ENCODE data around the gene DDIT4.

The DDIT4 gene

GRCh38 chr10:72316748-72317435 is 43.2 kb downstream of the DDIT4 start:
- DNase-seq (ENCODE audit: low read depth in 2 of 2): no peak

- no peak for DNase-seq (ENCODE audit: low read depth in 2 of 2)
Observed at GRCh38 chr10:72318418-72319262, 44.9 kb downstream of the DDIT4 start.

- DNase-seq (ENCODE audit: low read depth in 2 of 2): peak; percentile 82 to 86
Observed at GRCh38 chr10:72319416-72320254, 45.9 kb downstream of the DDIT4 start.

- peak in 1 of 2 donors; percentile 77 for DNase-seq (ENCODE audit: low read depth in 2 of 2)
Observed at GRCh38 chr10:72320676-72321247, 47.0 kb downstream of the DDIT4 start.

DNA sequence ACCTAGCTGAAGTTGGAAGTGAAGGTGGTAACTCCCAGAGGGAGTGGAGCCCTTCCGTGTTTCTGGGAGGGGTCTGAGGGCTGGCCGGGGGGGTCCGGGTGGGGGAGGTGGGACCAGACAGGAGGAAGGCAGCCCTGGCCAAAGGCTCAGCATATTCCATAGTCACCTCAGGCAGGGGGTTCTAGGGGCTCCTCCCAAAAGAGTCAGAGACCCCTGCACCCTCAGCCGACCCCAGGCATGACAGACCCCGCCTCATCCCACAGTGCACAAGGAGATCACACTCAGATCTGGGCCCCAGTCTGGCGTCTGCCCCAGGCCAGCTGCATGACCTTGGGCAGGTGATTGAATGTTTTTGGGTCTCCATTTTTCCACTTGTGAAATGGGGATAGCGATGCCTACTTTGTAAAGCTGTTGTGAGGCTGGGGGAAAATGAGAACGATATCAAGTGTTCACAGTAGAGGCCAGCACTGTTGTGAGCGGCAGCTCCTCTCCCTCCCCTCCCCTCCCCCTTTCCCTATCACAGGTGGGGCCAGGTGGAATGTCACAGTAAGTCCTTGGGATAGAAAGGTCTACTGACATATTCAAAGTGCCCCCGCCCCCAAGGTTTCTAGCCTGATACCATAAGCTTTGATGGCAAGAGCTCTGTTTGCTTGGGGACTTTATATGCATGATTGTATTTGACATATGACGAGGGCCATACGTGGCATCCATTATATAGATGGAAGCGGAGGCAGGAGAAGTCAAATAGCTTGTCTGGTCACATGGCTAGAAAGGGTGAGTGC is 47.7 kb downstream of the DDIT4 start:
- DNase-seq (ENCODE audit: low read depth in 2 of 2): no peak

DNA sequence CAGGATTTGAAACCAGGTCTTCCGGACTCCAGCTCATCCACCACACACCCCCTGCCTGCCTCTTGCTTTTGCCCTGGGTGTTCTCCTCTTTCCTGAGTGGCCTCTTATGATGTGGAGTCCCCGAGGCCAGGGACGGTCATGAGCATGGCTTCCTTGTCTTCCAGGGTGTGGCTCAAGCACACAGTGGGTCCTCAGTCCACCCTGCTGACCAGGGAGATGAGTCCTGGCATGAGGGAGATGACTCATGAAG is 48.2 kb downstream of the DDIT4 start:
- DNase-seq (ENCODE audit: low read depth in 2 of 2): no peak

DNA sequence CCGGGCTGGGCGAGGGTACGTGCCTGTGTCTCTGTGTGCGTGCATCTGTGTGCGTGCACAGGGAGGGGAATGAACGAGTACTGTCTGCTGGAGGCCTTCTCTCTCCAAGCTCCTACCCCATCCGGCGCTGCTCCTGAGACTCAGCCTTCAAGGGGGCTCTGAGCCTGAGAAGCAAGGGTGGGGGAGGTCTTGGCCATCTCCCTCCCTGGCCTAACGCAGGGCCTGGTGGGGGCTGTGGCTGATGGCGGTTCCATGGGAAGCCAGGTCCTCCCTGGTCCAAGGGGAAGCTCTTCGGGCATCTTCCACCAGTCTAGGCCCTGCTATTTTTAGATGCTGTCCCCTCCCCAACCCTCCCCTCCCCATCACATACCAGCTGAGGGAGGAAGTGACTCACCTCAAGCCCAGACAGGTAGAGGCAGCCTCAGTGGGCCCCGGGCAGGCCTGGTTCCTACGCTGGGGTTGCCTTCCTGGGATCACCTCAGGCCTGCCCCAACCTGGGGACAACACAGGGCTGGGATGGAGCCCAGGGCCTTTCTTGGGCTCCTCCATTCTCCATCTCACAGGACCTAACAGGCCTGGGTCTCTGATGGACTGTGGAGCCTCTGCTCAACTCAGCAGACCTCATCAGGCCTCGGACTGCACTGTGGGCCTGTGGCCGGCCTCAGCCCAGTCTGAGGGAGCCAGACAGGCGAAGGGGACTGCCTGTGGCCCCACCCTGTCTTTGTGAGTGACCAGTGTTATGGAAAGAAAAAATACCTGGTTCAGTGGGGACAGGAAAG is 48.7 kb downstream of the DDIT4 start:
- no peak for DNase-seq (ENCODE audit: low read depth in 2 of 2)

DNA sequence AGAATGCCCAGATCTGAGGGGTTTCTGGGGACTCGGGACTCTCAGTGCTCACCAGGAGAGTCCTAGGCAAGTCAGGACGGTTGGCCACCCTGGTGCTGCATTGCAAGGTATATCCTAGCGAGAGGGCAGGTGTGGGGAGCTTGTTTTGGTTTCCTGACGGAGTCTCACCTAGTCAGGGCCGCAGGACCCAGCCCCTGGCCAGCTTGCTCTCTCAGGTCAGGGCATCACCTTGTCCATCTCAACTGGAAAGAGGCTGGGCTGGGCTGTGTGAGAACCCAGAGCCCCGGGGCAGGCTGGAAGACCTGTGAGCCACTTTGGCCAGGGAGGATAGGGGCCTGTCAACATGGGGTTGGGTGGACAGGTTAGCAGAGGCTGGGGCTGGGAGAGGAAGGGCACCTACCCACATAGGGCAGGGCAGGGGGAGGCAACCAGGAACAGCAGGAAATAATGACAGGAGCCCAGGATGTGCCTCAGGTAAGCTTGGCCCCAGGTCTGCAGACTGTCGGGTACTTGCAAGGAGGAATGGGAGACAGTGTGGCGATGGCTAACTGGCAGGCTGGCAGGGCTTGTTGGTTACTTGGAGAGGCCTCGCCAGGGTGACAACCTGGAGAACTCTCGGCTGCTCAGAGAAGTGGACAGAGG is 49.5 kb downstream of the DDIT4 start:
- no peak for DNase-seq (ENCODE audit: low read depth in 2 of 2)

GRCh38 chr10:72323771-72324191 is 50.1 kb downstream of the DDIT4 start:
- no peak for DNase-seq (ENCODE audit: low read depth in 2 of 2)
